NCI-H460 (cell line): ENCODE results near the gene NR6A1. TPM values are rescaled to one million over a fixed set of nuclear protein-coding genes. Genes with fewer than 3 reads are reported as not detected.

ENCODE experiments used
- DNase-seq: peaks from one replicate; pipeline ENCODE4 v3.0.0-alpha.2; 2016; ENCODE audit warnings: low read depth; ENCODE audit errors: extremely low read depth
- total RNA-seq: library from RNA; depleted of rRNA; stranded (reverse); fragments of >200 nt; shearing (Covaris generic); gene quantifications from 2 replicates; pipeline ENCODE4 v1.2.3, GENCODE V29; 2014

The NR6A1 gene
- total RNA-seq, 1 experiment from 2014 or later = 0.89 TPM

DNA sequence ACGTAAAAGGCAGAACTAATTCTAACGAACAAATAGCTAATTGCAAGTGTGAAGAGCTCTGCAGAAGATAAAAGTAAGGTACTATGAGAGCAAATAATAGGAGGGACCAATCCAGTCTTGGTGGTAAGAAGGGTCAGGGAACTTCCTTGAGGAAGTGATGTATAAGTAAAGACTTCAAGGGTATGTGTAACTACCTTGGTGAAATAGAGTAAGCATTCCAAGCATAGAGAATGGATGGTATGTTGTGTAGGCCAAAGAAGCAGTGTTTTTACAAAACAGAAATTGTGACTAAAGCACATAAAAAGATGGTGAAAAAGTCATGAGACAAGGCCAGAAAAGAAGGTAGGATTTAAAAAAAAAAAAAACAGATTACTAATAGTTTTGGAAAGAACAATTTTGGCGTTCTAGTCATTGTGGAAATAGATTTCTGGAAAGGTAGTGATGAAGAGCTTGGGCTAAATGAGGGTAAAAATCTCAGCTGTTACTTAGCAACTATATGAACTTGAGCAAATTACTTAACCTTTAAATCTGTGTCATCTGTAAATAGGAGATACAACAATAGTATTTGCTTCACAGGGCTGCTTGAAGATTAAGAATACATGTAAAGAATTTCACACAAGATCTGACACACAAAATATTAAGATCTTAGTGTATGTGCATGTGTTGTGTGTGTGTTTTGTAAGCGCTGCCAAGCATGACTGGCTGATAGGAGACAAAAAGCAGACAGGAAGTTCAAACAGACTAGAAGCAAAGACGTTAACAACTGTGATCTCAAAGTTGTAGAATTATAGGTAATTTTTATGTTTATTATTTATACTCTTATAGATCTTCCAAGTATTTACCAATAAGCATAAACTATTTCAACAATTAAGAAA is 73.5 kb downstream of the NR6A1 start:
- DNase-seq = no peak

DNA sequence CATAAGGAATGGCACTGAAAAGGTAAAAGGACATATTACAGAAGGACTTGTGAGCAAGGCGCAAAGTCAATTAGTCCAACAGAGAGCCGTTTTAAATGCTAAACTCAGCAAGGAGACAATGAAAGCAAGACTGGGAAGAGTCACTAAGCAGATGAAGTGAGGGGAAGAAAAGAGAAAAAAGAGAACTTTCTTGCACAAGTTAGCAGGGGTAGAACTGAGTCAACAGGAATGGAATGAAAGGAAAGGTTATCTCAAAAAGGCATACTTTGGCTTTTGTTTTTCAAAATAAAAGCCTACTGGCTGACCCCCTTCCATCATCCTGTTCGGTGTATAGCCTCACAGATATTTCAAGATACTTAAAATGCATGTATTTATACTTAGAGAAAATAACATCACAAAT is 75.0 kb downstream of the NR6A1 start:
- no peak for DNase-seq

DNA sequence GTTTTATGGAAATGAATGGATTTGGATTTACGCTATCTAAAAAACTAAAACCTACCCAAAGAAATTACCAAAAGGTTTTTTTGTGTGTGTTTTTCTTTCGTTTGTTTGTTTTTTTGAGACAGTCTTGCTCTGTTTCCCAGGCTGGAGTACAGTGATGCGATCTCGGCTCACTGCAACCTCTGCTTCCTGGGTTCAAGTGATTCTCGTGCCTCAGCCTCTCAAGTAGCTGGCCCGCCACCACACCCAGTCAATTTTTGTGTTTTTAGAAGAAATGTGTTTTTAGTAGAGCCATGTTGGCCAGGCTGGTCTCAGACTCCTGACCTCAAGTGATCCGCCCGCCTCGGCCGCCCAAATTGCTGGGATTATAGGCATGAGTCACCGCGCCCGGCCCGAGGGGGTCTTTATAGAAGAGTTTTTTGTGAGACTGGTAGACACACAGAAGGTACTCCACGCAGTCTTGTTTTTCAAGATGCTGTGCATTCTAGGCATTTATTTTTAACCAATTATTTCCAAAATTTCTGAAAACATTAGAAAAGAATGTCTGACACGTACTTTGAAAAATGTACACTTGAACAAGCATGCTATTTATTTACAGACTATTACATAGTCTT is 75.7 kb downstream of the NR6A1 start:
- DNase-seq = no peak

DNA sequence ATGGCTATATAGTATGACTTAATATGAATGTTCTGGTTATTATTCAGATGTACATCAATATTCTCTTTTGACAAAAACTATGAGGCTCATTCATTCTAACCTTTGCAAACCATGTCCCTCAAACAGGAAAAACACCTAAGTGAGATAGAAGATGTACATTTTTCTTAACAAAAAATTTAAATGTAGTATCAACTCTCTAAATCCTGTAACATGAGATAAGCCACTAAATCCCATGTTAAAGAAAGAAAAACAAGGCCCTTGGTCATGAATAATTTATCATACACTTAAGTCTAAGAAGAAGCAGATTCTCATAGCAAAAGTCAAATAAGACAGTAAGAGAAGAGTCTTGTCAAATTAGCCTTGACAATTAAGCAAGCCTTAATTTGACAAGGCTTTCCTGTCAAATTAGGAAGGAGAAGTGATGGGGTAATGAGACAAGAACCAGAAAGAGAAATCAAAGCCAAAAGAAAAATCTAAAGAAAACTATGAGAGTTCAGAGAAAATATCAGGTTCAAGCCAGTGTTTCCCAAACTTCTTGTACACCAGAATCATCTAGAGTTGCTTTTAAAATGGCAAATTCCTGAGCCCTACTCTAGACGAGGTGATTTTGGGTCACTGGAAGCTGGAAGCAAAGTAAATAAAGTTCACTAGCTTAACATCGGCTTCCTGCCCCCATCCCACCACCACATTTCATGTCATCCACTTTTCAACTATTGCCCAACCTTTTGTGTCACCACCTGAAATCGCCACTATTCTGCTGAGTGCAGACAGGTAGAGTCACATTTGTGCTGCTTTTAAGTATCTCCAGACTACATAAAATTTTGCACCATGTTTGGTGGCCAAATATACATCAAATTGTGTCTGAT is 76.5 kb downstream of the NR6A1 start:
- DNase-seq = no peak

DNA sequence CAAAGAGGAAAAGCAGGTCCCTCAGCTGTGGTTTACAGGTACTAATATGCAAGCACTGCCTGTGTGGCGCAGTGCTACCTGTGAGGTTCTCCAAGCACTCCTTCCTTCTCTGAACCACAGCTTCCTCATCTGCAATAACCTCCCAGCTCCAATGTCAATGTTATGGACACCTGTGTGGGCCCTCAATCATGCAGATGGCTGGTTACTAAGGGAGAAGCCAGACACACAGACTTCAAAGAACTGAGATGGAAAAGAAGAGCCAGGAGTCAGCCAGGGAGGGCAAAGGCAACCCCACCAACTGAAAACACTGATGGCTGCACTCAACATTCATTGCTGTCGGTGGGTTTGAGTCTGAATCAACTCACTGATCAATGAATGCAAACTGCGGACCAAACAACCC is 77.7 kb downstream of the NR6A1 start:
- DNase-seq = no peak

DNA sequence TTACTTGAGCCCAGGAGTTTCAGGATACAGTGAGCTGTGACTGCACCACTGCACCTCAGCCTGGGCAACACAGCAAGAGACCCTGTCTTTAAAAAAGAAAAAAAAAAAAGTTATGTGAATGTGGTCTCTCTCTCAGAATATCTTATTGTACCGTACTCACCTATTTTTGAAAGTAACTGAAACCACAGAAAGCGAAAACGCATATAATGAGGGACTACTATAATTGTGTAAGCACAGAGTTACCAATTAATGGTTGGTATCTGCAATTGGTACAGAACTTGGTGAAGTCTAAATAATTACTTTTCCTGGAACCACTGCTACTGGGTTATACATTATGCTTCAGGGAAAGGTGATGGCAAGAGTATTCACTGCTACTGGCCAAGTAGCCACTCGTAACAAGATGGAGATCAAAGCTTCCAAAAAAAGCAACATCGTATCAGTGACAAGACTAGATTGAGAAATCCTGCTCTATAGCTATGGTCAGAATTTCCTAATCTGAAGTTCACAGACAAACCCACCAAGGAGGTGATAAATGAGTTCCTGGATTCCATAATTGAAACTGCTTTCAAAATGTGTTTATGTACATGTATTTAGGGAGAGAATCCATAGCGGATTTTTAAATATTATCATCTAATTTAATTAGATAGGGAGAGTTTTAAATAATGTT is 82.7 kb downstream of the NR6A1 start:
- no peak for DNase-seq

DNA sequence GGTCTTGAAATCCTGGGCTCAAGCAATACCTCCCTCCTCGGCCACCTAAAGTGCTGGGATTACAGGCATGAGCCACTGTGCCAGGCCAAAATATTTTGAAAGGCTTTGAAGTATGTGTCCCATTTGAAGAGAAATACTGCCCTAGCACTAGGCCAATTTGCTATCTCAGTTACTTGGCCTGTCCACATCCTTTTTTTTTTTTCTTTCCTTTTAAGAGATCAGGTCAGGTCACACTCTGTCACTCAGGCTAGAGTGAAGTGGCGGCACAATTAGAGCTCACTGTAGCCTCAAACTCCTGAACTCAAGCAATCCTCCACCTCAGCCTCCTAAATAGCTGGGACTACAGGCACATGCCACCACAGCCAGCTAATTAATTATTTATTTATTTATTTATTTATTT is 84.2 kb downstream of the NR6A1 start:
- DNase-seq = no peak

DNA sequence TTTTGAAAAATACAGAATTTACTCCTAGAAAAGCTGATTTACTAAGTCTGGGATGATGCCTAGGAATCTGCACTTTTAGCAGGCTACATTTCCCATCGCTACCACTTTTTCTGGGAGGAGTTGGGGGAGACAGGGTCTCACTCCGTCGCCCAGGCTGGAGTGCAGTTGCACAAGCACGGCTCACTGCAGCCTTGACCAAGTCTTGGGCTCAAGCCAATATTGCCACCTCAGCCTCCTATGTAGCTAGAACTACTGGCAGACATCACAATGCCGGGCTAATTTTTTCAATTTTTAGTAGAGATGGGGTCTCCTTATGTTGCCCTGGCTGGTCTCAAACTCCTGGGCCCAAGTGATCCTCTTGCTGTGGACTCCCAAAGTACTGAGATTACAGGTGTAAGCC is 85.9 kb downstream of the NR6A1 start:
- no peak for DNase-seq

DNA sequence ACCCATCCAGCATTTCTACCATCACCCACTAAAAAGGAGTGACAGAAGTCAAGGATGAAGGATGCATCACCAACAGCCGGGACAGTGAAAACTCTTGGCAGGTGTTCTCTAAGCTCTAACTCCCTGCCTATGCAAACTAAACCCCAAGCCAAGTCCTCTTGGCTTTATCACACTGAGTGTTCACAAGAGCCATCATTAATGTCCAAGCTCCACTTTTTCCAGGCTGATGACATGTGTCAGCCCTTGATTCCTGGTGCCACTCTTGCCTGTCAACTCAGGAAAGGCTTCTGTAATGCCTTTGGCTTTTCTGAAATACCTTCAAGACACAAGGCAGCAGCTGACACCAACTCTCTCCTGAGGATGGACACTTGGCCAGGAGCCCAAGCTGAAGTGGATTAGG is 86.9 kb downstream of the NR6A1 start:
- no peak for DNase-seq

DNA sequence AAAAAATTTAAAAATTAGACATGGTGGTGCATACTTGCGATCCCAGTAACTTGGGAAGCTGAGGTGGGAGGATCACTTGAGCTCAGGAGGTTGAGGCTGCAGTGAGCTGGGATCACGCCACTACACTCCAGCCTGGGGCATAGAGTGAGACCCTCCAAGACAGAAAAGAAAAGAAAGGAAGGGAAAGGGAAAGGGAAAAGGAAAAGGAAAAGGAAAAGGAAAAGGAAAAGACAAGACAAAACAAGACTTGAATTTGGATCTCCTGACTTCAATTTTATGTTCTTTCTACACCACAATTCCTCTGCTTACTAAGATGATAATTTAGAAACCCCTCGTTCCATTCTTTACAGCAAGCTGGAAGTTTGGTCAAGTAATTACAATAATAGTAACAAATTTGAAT is 88.1 kb downstream of the NR6A1 start:
- no peak for DNase-seq

DNA sequence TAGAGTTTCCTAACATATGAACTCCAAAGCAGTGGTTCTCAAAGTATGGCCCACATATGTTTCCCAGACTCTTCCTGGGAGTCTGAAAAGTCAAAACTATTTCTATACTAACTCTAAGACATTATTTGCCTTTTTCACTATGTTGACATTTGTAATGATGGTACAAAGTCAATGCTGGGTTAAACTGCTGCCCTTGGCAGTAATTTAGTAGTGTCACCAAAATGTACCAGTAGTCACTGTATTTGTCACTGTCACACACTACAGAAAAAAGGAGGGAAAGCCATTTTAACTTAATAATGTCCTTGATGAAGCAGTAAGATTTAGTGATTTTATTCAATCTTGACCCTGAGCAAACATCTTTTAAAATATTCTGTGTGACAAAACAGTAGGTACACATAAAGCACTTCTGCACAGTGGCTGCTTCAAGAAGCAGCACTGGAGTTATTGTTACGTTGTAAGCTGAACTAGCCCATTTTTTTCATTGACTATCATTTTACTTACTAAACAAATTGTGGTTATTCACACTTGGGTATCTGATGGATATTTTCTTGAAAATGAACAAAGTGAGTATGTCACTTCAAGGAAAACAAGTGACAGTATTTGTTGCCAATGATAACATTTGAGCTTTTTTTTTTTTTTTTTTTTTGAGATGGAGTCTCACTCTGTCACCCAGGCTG is 90.3 kb downstream of the NR6A1 start:
- no peak for DNase-seq

DNA sequence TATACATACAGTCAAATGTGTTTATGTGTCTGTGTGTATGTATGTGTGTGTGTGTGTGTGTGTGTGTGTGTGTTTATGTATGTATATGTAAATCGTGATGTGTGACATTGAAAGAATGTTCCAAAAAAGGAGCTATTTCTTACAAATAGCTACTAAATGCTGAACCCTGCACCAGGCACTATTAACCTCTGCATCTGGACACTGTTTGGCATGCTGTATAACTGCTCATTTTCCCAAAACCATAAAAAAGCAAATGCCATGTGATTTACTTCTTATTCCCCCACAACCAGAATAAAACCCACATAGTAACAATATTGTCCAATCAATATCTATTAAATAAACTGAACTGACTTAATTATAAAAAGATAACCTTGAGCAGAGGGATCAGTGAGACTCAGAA is 91.1 kb downstream of the NR6A1 start:
- DNase-seq = no peak

DNA sequence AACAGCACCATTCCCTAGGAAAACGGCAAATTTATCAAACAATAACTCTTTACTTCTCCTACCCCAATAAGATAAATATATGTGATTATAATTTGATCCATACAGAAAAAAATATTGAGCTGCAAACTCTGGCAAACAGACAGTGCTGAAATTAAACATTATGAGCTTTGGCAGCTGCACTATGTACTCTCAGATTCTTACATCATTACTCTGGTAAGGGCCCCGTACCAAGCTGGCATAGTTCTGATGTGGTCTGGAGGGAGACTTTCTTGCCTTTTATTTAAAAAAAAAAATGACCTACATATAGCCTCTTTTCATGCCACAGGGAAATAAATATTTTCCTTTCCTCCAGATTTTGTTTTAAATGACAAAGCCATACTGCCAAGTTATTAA is 95.0 kb downstream of the NR6A1 start:
- no peak for DNase-seq

DNA sequence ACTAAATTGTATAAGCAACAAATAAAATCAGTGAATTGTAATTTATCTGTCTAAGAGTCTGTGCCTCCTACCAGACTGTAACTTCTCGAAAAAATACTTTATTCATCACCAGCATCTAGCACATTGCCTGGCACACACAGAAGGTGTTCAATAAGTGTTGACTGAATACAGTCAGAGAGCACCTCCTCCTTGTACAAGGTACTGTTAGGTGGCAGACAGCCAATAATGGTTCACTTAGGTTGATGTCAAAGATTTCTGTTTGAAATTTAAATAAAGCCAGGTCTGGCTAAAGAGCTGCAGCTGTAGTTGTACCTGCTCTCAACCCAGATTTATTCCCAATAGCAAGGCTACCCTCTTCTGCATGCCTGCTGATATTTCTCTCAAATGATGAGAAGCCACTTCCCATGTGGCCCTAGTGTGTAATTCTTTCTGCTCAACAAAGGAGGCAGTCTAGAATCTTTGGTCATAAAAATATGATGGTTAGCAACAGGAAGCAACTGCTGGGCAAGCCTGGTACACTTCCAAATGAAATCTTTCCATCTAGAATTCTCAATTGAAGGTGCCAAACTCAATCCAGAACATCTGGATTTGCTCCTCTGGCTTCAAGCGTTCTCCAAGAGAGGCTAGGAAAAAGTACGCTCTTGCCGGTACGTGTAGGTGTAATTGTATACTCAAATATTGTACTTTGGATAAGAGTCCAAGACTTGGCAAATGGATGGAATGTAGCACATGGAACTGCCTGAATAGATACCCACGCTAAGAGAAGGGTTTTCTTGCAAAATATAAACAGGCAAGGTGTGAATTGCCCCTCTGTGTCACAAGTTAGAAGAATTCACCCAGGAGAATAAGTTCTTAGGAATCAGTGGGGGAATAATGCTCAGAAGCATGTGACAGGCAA is 95.6 kb downstream of the NR6A1 start:
- no peak for DNase-seq

DNA sequence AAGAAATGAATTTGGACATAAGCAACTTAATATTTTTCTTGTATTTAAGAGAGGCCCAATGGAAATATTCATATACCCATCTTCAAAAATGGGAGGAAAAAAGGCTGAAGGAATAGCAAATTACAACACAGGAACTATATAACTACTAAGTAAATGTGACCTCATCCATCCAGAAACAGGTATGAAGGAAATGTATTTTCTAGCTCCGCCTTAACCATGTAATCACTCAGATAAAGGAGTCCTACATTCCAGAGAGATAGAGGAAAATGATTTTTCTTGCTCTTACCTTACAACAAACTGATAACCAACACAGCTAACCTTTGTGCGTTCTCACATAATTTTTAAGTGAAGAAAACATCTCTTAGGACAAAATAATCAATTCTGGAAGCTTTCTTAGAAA is 96.5 kb downstream of the NR6A1 start:
- no peak for DNase-seq

DNA sequence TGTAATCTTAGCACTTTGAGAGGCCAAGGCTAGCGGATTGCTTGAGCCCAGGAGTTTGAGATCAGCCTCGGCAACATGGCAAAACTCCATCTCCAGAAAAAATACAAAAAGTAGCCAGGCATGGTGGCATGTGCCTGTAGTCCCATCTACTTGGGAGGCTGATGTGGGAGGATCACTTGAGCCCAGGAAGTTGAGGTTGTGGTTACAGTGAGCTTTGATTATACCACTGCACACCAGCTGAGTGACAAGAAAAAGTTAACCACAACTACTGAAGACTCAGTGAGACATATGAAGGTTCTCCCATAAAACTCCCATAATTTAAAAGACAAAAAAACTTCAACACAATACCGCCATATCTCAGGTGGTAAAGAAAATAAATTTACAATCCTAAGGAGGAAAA is 98.0 kb downstream of the NR6A1 start:
- DNase-seq = no peak

DNA sequence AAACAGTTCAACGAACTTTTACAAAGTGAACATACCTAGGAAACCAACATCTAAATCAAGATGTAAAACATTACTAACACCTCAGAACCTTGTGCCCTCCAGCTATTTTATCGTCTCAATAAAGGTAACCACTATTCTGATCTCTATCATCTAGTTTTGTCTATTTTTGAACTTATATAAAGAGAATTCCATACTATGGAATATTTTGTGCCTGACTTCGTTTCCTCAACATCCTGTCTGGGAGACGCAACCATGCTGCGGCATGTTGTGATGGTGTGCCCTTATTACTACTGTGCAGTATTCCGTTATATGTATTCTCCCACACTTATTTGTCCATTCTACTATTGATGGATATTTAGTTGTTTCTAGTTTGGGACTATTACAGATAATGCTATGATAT is 99.2 kb downstream of the NR6A1 start:
- DNase-seq = no peak

DNA sequence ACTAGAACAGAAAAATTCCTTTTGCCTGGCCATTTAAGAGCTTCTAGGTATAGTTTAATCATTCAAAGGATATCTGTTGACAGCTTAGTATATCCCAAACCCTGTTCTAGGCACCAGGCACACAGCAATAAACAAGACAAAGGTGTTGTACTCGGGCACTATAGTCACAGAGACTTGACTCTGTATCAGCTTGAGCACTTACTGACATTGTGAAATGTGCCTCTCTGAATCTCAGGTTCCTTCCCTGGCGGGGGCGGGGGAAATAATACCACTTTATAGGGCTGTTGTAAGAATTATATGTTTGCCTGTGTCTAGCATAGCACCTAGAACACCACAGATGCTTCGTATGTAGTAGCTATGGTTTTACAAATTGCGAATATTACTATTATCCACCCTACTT is 104.5 kb downstream of the NR6A1 start:
- no peak for DNase-seq

DNA sequence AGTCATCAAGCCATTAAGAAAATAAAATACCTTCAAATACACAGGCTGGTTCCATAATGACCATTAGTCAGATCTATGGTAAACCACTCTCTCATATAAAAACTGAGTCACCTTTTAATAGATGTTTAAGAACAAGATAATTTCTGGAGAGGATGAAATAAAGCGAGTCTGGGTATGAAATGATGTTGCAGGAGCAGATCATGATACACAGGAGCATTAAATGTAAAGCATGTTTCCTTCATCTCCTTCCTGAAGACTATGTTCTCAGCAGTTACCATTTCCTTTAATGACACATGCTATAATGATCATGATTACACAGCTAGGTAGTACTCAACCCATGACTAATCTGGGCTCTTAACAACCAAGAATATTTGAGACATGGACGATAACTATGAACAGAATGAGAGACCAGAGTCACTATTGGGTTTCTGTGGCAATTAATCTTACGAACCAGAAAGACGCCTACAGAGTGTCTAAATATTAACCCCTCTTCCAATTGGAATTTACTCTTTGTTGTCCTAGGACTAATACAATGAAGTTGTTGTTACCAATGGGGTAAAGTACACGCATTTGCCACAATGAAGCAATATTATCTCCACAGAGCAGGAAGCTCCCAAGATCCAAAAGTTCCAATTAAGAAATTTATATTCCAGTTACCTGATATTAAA is 105.6 kb downstream of the NR6A1 start:
- no peak for DNase-seq
